GM20000 (cell line): ENCODE results near the gene KRTAP2-2.
"Not testable (repeated sequence)": the region's sequence is repeated elsewhere in the genome, so short reads cannot be mapped to it uniquely, and the experiment has no call there.

ENCODE experiments used
- DNase-seq: peaks from one replicate; pipeline ENCODE4 v3.0.0; 2012; ENCODE audit warnings: low spot score
- TF ChIP-seq, protein P1 (sequence below): IDR thresholded peaks from 2 replicates; pipeline ENCODE4 v1.5.1; 2012; ENCODE audit warnings: mild to moderate bottlenecking, control low read depth; ENCODE audit errors: extremely low read depth, missing control alignments

KRTAP2-2 gene, protein sequence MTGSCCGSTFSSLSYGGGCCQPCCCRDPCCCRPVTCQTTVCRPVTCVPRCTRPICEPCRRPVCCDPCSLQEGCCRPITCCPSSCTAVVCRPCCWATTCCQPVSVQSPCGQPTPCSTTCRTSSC

DNA sequence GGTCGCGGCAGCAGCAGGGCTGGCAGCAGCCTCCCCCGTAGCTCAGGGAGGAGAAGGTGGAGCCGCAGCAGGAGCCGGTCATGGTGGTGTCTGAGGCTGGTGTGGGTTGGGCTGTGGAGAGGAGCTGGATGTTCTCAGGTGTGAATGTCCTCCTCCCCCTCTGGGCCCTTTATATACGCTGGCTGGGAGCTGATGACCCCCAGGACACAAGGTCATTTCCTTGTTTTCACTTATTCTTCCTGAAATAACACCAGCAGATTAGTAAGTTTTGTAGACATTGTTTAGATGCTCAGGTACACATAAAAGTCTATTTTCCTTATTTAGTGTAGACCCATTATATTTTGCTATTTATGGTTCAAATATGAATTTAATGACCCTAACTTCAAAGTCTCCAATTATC is at the start of gene KRTAP2-2:
KRTAP2-2 (minus strand) TSS at position 101 of the 400 bp plus-strand sequence; CDS start at position 82, 19 bp downstream.
- DNase-seq: not testable (repeated sequence)

DNA sequence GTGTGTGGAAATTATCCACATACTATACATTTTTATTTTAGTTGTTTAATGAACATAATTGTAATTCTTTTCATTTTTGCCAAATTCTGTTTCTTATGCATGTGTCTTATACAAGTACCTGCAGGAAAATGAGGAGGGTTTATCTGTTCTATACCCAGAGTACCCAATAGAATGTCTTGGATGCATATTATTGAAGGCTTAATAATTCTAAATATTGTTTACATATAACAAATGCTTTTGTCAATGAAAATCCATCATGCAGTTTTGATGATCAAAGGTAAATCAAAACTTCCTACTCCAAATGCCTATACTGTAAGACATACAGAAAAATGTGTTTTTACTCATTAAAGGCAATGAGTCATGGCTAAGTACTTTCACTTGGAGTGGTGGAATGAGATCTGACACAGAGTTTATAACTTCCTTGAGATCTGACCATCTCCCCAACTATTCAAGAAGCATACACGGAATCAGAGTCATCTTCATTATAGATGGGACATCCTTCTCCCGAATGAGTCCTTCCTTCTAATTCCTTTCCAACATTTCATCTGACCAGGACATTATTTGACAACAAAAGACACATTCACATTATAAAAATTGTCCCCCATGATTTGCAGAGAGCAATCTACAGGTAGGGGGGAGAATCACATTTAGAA is 49.5 kb upstream of the KRTAP2-2 start:
- DNase-seq: not testable (repeated sequence)

DNA sequence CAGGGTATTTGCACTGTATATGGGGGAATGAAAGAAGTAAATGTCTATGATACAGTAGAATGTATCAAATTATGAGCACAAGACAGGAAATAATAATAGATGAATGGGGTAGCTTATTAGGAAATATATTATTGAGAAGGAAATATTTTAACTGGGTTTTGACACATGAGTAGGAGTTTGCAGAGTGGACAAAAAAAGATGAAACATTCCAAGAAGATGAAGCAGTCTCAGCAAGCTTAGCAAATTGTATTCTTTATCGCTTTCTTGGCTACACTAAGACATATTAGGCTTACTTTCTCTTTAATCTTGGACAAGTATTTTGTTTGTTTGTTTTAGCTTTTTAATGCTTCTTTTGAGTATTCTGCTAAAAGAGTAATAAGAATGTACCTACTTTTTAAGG is 48.9 kb upstream of the KRTAP2-2 start:
- no peak for DNase-seq
- TF ChIP-seq, protein P1, sequence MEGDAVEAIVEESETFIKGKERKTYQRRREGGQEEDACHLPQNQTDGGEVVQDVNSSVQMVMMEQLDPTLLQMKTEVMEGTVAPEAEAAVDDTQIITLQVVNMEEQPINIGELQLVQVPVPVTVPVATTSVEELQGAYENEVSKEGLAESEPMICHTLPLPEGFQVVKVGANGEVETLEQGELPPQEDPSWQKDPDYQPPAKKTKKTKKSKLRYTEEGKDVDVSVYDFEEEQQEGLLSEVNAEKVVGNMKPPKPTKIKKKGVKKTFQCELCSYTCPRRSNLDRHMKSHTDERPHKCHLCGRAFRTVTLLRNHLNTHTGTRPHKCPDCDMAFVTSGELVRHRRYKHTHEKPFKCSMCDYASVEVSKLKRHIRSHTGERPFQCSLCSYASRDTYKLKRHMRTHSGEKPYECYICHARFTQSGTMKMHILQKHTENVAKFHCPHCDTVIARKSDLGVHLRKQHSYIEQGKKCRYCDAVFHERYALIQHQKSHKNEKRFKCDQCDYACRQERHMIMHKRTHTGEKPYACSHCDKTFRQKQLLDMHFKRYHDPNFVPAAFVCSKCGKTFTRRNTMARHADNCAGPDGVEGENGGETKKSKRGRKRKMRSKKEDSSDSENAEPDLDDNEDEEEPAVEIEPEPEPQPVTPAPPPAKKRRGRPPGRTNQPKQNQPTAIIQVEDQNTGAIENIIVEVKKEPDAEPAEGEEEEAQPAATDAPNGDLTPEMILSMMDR: no peak

DNA sequence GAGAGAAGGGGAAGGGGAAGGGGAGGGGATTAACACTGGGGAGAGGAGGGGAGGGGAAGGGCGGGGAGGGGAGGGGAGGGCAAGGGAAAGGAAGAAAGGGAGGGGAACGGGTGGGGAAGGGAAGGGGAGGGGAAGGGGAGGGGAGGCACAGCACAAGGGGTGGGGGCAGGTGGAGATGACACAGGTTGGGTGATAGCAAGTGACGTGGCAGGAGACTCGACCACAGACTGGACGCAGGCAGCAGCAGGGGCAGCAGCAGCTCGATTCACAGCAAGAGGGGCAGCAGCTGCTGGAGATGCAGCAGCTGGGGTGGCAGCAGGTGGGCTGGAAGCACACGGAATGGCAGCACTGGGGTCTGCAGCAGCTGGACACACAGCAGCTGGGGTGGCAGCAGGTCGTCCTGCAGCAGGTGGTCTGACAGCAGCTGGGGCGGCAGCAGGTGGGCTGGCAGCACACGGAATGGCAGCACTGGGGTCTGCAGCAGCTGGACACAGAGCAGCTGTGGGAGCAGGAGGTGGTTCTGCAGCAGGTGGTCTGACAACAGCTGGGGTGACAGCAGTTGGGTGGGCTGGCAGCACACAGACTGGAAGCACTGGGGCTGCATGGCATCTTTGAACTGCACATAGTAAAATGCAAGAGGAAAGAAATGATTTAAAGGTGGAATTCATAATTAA is 46.7 kb upstream of the KRTAP2-2 start, which contains the start of gene KRTAP4-16:
KRTAP4-16 (minus strand) TSS at position 624 of the 674 bp plus-strand sequence; CDS start at position 624, 0 bp downstream.
- TF ChIP-seq, protein P1: no peak

DNA sequence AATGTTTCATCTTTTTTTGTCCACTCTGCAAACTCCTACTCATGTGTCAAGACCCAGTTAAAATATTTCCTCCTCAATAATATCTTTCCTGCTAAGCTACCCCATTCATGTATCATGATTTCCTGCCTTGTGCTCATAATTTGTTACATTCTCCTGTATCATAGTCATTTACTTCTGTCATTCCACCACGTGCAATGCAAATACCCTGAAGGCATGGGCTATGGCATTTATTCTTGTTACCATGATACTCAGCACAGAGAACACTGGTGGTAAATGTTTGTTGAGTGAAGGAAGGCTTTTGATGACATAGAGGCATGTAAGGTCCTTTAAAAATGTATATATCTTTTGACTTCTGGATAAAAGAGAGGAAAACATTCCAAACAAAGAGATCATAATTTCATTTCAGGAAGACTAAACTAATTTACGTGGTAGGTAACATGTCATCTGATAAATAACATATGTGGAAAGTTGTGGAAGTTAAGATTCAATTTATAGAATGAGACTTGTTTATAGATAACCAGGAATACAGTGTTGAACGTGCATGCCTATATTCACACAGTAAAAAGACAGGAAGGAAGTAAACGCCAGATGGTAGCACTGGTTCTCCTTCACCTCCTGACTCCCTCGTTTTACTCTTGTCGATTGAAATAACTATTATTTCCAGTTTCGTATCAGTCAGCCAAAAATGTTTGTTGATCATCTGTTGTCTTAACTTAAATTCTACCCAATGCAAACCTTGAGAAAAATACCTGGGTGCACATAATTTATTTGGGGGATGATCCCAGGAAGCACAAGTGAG is 44.9 kb upstream of the KRTAP2-2 start:
- not testable (repeated sequence) for DNase-seq

More for the DNA sequence above, 46.7 kb upstream of the KRTAP2-2 start, which contains the start of gene KRTAP4-16:
- no peak for DNase-seq

DNA sequence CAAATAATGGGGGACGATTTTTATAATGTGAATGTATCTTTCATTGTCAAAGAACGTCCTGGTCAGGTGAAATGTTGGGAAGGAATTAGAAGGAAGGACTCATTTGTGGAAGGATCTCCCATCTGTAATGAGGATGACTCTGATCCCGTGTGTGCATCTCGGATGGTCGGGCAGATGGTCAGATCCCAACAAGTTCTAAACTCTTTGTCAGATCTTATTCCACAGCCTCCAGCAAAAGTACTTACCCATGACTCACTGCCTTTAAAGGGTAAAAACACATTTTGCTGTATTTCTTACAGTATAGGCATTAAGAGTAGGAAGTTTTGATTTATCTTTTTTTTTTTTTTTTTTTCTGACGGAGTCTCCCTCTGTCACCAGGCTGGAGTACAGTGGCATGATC is 43.5 kb upstream of the KRTAP2-2 start:
- DNase-seq: no peak
- TF ChIP-seq, protein P1: no peak

DNA sequence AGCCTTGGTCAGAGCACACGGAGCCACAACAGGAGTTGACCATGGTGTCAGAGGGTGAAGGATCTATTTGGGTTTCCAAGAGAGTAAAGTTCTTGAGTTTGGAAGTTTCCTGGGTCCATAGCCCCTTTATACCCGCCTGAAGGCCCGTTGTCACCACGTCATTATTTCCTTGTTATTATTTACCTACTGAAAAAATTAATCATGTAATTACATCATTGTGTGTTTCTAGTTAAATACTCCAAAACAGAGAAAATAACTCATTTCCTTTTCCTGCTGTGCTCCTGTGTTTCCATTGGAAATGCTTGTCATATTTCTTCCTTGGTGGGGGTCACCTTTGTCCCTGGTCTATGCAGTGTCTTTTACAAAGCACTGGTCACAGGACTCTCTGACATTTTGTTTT is 43.0 kb upstream of the KRTAP2-2 start, which contains the start of gene KRTAP4-8:
KRTAP4-8 (minus strand) TSS at position 101 of the 400 bp plus-strand sequence; CDS start at position 43, 58 bp downstream.
- TF ChIP-seq, protein P1: no peak
- no peak for DNase-seq

DNA sequence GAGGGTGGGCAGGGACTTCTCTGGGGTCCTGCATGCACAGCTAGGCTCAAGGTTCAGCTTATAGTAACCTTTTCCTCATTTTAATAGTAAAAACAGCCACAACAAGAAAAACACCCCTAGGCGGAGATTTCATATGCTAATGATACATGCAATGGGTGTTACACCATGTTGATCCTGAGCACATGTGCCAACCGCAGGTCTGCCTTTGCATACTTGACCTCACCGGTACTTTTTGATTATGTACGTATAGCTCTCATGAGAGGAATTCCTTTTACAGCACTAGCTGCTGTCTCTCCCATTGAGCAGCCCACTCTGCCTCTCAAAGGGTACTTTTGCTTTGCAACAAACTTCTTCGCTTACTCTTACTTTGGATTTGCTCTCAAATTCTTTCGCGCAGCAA is 41.0 kb upstream of the KRTAP2-2 start:
- no peak for DNase-seq
- TF ChIP-seq, protein P1: no peak

DNA sequence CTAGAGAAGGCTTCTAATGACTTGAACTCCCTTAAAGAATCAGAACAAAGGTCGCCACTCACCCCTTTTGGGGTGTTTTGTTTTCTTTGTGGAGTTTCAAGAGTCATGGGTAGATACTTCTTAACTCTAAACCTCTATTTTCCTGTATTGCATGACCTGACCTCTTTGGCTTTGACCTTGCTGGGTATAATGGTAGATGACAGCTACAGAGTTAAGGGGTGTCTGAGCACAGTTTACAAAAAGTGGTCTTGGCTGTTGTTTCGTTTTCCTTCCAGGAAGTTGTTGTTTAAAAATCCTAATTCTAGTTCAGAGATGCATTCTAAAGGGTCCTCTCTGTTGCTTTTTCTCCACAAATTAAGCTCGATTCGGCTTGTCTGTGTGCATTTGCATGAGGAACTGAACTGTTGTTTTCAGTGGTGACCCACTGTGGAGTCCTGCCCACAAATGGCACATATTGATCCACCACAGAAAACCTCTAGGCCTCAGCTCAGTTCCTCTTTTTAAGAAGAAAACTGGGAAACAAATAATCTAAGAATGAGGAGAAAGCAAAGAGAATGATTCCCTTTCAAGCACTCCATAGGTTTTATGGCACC is 33.8 kb upstream of the KRTAP2-2 start:
- DNase-seq: not testable (repeated sequence)

DNA sequence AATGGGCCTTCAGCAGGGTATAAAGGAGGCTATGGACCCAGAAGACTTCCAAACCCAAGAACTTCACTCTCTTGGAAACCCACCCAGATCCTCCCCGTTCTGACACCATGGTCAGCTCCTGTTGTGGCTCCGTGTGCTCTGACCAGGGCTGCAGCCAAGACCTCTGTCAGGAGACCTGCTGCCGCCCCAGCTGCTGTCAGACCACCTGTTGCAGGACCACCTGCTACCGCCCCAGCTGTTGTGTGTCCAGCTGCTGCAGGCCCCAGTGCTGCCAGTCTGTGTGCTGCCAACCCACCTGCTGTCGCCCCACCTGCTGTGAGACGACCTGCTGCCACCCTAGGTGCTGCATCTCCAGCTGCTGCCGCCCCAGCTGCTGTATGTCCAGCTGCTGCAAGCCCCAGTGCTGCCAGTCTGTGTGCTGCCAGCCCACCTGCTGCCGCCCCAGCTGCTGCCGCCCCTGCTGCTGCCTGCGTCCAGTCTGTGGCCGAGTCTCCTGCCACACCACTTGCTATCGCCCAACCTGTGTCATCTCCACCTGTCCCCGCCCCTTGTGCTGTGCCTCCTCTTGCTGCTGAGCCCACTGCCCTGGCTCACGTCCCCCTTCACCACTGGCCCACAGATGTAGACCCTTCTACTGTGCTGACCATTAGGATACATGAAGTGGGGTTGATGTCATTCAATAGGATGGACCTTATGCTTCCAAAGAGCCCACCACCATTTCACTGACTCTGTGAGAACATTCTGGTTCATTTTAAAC is 29.2 kb upstream of the KRTAP2-2 start, which contains the start of gene KRTAP4-7:
KRTAP4-7 (plus strand) TSS at position 51 of the 757 bp plus-strand sequence; CDS start at position 108, 57 bp downstream.
- not testable (repeated sequence) for DNase-seq

DNA sequence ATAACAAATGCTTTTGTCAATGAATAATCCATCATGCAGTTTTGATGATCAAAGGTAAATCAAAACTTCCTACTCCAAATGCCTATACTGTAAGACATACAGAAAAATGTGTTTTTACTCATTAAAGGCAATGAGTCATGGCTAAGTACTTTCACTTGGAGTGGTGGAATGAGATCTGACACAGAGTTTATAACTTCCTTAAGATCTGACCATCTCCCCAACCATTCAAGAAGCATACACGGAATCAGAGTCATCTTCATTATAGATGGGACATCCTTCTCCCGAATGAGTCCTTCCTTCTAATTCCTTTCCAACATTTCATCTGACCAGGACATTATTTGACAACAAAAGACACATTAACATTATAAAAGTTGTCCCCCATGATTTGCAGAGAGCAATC is 28.4 kb upstream of the KRTAP2-2 start:
- not testable (repeated sequence) for DNase-seq
